ENCODE measurements around the gene CNNM2. TPM values are rescaled to one million over a fixed set of nuclear protein-coding genes. Genes with fewer than 3 reads are reported as not detected.

The CNNM2 gene
- total RNA-seq, 2 donors from 2014 or later, result 13.4 to 18.9 TPM

DNA sequence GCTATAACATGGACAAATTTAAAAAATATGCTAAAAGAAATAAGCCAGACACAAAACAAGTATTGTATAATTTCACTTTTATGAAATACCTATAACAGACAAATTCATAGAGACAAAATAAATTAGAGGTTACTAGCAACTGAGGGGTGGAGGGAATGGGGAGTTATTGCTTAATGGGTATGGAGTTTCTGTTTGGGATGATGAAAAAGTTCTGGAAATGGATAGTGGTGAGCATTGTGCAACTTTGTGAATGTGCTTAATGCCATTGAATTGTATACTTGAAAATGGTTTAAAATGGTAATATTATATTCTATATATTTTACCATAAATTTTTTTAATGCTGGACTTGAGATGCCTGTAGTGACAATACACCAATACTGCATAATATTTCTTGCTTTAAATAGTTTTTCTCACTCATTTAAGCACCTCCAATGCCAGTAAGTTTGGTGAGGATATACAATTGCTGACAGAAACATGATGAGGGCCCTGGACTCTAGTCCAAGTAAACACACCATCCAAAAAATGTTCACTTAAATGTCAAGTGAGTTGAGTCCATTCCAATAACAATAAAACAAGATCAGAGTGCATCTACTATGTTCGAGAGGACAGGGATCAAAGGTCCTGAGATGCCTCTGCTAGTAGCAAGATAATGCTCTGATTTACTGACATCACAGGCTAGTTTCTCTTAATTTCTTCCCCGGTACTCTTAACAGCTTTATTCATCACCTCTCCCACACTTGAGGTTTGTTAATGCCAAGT lies 203.1 kb downstream of the CNNM2 start:
- Histone ChIP-seq H3K4me1 (replicated peaks) (no peaks in the 10 kb centered on the region), H3K36me3 (no peaks in the 10 kb centered on the region), H3K27ac (no peak overlapping the region), H3K27me3 (replicated peaks; ENCODE audit: insufficient read depth) (no peaks in the 10 kb centered on the region), H3K4me3 (no peak overlapping the region), H3K9me3 (no peaks in the 10 kb centered on the region)
- WGBS, result 7% methylated on average over 2 of the region's 2 CpGs
- intact Hi-C loops (cut with DNase I), result no loop called here
- DNase-seq (ENCODE audit: low spot score), result no peak
- TF ChIP-seq, protein P1, sequence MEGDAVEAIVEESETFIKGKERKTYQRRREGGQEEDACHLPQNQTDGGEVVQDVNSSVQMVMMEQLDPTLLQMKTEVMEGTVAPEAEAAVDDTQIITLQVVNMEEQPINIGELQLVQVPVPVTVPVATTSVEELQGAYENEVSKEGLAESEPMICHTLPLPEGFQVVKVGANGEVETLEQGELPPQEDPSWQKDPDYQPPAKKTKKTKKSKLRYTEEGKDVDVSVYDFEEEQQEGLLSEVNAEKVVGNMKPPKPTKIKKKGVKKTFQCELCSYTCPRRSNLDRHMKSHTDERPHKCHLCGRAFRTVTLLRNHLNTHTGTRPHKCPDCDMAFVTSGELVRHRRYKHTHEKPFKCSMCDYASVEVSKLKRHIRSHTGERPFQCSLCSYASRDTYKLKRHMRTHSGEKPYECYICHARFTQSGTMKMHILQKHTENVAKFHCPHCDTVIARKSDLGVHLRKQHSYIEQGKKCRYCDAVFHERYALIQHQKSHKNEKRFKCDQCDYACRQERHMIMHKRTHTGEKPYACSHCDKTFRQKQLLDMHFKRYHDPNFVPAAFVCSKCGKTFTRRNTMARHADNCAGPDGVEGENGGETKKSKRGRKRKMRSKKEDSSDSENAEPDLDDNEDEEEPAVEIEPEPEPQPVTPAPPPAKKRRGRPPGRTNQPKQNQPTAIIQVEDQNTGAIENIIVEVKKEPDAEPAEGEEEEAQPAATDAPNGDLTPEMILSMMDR (IDR thresholded peaks at IDR 0.05), result no peak
- TF ChIP-seq POLR2AphosphoS5 (IDR thresholded peaks at IDR 0.05), result no peak
- TF ChIP-seq POLR2A (IDR thresholded peaks at IDR 0.05), result no peak

DNA sequence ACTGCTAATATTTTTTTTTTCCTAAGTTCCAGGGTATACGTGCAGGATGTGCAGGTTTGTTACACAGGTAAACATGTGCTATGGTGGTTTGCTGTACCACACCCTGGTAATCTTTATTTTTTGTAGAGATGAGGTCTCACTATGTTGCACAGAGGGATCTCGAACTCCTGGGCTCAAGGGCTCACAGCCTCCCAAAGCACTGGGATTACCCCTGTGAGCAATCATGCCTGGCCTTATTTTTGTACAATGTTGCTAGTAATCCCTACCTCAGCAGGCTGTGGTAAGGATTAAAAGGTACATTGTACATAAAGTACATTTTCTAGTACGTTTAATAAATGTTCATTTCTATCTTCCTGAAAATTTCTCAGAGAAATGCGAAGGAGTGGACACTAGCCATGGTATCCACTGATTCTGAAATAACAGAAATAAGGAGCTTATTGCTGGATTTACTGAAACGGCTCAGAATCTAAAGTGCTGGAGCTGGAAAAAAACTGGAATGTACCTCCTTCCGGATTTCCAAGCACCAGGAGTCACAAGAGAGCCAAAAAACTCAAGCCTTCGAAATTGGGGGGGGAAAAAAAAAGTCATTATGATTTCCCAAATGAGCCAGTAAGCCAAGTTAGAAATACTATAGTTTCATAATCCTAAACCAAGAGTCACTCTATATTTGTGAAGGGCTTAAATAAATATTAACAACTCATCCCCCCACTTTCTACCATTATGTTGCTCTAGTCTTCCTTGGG lies 205.4 kb downstream of the CNNM2 start:
- no peaks in the 10 kb centered on the region for H3K9me3 ChIP-seq
- TF ChIP-seq, protein P1 (IDR thresholded peaks at IDR 0.05), result no peak
- no peak for TF ChIP-seq POLR2AphosphoS5 (IDR thresholded peaks at IDR 0.05)
- no peak for TF ChIP-seq POLR2A (IDR thresholded peaks at IDR 0.05)
- H3K4me1 ChIP-seq (replicated peaks), result no peaks in the 10 kb centered on the region
- H3K36me3 ChIP-seq, result no peaks in the 10 kb centered on the region
- H3K27ac ChIP-seq, result no peak overlapping the region
- H3K4me3 ChIP-seq, result no peak overlapping the region
- WGBS, result 80% methylated on average over 7 of the region's 7 CpGs
- intact Hi-C loops (cut with DNase I), result no loop called here
- no peak for DNase-seq (ENCODE audit: low spot score)
- no peaks in the 10 kb centered on the region for H3K27me3 ChIP-seq (replicated peaks; ENCODE audit: insufficient read depth)

DNA sequence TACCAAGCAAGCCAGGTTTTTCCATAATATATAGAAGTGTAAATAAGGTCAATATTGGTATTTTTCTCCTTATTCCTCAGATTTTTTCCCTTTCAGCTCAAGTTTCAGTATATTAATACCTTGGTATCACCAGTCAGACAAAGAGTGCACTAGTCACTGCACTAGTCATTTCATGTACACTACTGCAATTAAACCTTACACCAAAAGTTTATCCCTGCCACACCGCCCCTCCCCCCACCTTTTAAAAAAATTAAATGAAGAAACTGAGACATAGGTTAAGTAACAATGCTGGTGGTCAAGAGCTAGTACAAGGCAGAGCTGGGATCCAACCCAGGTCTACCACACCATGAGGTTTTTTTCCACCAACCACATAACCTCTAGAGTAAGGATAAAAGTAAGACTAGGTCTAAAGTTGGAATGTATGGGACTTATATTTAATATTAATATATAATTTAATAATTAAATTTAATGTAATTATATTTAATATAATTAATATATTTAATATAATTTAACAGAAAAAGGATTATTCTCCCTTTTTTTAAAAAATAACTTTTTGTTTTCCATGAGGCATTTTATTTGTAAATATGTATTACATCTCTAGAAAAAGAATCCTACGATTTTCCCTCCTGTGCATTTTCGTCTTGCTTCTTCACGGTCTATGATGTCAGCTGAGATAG lies 206.5 kb downstream of the CNNM2 start:
- no peak for DNase-seq (ENCODE audit: low spot score)
- H3K27me3 ChIP-seq (replicated peaks; ENCODE audit: insufficient read depth), result no peaks in the 10 kb centered on the region
- intact Hi-C loops (cut with DNase I), result no loop called here
- no peak overlapping the region for H3K27ac ChIP-seq
- no peaks in the 10 kb centered on the region for H3K36me3 ChIP-seq
- no peaks in the 10 kb centered on the region for H3K4me1 ChIP-seq (replicated peaks)
- H3K9me3 ChIP-seq, result no peaks in the 10 kb centered on the region
- 97% methylated on average over 4 of the region's 4 CpGs for WGBS
- TF ChIP-seq, protein P1 (IDR thresholded peaks at IDR 0.05), result no peak
- no peak for TF ChIP-seq POLR2A (IDR thresholded peaks at IDR 0.05)
- TF ChIP-seq POLR2AphosphoS5 (IDR thresholded peaks at IDR 0.05), result no peak
- H3K4me3 ChIP-seq, result no peak overlapping the region

DNA sequence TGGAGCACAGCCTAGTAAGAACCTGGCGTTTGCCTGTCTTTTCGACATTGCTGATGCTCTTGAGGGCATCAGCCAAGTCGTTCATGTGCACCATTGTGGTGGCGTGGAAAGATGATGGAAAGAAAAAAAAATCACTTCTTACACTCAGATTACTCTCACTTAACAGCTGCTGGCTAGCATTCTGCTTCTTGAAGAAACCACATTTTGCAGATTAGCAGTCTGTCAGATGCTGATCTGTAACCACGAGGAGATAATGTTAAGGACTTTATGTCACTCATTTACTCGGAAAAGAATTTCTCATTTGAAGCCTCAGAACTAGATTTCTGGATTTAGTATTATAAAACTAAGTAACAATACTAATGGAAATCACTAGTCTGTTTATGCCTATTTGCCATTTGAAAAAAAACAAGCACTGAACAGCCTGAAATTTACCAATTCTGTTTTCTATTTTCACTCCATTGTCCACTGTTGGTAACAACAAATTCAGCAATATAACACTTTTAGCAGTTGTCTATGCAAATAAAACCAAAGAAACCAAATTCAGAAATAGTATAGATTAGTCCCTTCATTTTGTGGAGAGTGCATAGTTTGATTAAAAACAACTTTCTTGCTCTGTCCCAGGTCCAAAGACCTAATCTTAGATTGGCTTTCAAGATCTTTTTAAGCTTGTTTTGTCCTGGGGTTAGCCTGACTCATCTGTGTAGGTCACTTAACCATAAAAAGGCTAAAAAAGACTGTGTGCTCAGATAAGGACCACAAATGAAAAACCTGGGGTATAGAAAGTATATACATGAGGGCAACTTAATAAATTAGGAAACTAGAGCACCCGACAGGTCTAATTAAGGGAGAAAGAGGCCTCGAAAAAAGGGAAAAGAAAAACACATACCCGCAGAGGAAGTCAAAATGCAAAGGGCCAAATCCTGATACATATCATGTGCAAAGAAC lies 207.5 kb downstream of the CNNM2 start:
- Histone ChIP-seq H3K36me3 (no peaks in the 10 kb centered on the region), H3K27me3 (replicated peaks; ENCODE audit: insufficient read depth) (no peaks in the 10 kb centered on the region), H3K9me3 (no peaks in the 10 kb centered on the region), H3K4me3 (no peak overlapping the region), H3K27ac (no peak overlapping the region), H3K4me1 (replicated peaks) (no peaks in the 10 kb centered on the region)
- intact Hi-C loops (cut with DNase I), result no loop called here
- no peak for DNase-seq (ENCODE audit: low spot score)
- 78% methylated on average over 9 of the region's 9 CpGs for WGBS
- TF ChIP-seq POLR2AphosphoS5 (IDR thresholded peaks at IDR 0.05), result no peak

Data from prostate gland (tissue), 2 donors.